HG03139 (cell line): ENCODE results near the gene TRIM27.
"Not testable (repeated sequence)": the region's sequence is repeated elsewhere in the genome, so short reads cannot be mapped to it uniquely, and the experiment has no call there.

Experiments
- ATAC-seq: cut with Tn5 transposase; IDR thresholded peaks from one replicate; pipeline ENCODE4 v1.9.1; 2021; ENCODE audit not compliant: unreplicated experiment

Gene TRIM27, protein sequence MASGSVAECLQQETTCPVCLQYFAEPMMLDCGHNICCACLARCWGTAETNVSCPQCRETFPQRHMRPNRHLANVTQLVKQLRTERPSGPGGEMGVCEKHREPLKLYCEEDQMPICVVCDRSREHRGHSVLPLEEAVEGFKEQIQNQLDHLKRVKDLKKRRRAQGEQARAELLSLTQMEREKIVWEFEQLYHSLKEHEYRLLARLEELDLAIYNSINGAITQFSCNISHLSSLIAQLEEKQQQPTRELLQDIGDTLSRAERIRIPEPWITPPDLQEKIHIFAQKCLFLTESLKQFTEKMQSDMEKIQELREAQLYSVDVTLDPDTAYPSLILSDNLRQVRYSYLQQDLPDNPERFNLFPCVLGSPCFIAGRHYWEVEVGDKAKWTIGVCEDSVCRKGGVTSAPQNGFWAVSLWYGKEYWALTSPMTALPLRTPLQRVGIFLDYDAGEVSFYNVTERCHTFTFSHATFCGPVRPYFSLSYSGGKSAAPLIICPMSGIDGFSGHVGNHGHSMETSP

DNA sequence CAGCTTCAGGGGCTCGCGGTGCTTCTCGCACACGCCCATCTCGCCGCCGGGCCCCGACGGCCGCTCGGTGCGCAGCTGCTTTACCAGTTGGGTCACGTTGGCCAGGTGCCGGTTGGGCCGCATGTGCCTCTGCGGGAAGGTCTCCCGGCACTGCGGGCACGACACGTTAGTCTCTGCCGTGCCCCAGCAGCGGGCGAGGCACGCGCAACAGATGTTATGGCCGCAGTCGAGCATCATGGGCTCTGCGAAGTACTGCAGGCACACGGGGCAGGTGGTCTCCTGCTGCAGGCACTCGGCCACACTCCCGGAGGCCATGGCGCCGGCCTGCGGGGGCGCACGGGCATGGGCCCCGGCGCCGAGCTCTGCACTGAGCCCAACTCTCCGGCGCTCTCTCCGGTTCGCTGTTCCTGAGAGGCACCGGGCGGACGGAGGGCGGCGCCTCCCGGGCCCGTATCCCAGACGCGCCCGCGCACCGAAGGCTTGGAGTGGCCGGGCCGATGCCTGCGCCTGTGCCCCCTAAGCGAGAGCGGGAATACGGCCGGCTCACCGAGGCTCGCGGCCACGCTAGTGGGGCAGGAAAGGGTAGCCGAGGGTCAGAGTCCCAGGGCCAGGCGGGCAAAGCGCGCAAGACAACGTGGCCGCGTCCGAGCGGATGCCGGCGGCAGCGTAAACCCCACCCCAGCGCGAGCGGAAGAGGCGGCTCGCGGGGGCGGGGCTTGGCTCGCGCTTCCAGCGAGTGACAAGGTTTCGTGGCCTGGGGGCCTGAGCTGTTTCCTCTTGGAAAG is at the start of gene TRIM27:
TRIM27 (minus strand) TSS at position 668 of the 785 bp plus-strand sequence; CDS start at position 315, 353 bp downstream.
- peak; percentile 82 for ATAC-seq

- ATAC-seq: not testable (repeated sequence)
Measured at GRCh38 chr6:28970056-28970455, 46.3 kb upstream of the TRIM27 start.

DNA sequence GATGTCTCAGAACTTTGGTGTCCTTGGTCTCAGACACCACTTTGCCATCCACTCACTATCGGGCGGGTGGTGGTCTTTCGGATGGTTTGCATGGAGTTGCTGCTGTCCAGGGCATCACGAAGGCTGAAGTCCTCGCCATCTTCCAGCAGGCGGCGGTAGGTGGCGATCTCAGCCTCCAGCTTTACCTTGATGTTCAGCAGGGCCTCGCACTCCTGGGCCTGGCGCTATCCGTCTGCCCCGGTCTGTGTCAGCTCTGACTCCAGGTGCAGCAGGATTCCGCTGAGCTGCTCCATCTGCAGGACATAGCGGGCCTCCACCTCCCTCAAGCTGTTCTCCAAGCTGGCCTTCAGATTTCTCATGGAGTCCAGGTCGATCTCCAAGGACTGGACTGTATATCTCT is 45.3 kb upstream of the TRIM27 start:
- ATAC-seq: no peak

DNA sequence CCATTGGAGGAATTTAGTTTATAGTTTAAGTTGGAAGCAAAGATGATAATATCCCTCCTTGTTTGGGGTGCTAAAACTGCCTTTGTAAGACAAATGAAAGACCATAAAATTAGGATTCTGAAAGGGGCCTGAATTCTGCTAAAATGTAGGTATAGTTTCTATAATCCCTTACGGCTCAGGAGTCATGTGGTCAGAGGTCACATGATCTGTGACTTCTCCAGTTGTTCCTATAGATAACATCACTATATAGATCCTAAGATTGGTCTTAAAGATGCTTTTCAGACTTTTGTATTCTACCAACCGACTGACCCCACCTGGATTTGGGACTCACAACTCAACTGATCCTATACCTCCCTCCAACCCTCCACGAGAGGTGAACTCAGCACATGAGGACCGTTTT is 44.7 kb upstream of the TRIM27 start:
- ATAC-seq: no peak

- no peak for ATAC-seq
Measured at GRCh38 chr6:28965706-28966105, 41.9 kb upstream of the TRIM27 start.

- no peak for ATAC-seq
Measured at GRCh38 chr6:28960846-28961500, 37.2 kb upstream of the TRIM27 start.

DNA sequence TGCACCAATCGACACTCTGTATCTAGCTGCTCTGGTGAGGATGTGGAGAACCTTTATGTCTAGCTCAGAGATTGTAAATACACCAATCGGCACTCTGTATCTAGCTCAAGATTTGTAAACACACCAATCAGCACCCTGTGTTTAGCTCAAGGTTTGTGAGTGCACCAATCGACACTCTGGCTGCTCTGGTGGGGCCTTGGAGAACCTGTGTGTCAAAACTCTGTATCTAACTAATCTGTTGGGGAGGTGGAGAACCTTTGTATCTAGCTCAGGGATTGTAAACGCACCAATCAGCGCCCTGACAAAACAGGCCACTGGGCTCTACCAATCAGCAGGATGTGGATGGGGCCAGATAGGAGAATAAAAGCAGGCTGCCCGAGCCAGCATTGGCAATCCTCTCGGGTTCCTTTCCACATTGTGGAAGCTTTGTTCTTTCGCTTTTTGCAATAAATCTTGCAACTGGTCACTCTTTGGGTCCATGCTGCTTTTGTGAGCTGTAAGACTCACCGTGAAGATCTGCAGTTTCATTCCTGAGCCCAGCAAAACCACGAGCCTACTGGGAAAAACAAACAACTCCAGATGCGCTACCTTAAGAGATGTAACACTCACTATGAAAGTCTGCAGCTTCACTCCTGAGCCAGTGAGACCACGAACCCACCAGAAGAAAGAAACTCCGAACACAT is 34.9 kb upstream of the TRIM27 start:
- ATAC-seq: not testable (repeated sequence)

GRCh38 chr6:28957795-28958314 is 34.1 kb upstream of the TRIM27 start:
- not testable (repeated sequence) for ATAC-seq

- ATAC-seq: no peak
Measured at GRCh38 chr6:28956331-28956730, 32.5 kb upstream of the TRIM27 start.

DNA sequence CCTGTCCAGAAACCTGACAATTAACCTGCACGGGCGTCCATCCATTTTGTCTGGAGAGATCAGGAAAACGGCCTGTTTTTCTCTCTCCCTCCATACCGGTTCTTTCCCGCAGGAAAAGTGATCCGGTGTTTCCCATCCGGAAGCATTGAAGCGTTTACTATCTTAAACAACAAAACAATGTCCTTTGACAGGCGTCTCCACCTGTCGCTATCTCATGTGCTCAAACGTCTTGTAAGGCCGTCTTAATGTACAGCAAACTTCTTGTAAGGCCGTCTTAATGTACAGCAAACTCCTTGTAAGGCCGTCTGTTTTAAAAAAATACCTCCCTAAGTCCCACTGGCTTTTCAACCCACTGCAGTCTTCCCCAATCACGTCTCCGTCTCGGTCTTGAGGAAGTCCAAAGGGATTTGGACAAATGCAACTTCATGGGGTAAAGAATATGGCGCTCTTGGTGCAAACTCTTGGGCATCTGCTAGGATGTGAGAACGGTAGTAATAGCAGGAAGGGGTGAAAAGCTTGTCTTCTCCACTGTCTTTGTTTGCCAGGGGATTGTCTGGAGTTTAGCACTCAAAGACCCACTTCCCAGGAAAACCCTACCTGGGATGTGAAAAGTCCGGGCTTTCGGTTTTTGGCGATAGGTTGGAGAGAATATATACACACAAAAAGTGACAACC is 29.9 kb upstream of the TRIM27 start:
- no peak for ATAC-seq

- ATAC-seq: no peak
Measured at GRCh38 chr6:28953039-28953584, 29.3 kb upstream of the TRIM27 start.

- ATAC-seq: not testable (repeated sequence)
Measured at GRCh38 chr6:28949656-28950195, 25.9 kb upstream of the TRIM27 start.

DNA sequence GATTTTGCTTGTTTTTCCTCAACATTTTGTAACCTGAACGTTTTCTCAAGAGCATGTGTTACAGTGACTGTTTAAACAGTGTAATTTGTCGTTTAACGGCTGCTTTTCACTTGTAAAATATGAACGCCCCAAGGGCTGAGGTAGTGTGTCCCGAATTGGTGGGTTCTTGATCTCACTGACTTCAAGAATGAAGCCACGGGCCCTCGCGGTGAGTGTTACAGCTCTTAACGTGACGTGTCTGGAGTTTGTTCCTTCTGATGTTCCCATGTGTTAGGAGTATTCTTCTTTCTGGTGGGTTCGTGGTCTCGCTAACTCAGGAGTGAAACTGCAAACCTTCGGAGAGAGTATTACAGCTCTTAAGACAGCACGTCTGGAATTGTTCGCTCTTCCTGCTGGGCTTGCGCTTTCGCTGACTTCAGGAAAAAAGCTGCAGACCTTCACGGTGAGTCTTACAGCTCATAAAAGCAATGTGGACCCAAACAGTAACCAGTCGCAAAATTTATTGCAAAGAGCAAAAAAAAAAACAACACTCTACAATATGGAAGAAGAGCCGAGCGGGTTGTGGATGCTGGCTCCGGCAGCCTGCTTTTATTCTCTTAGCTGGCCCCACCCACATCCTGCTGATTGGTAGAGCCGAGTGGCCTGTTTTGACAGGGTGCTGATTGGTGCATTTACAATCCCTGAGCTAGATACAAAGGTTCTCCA is 25.1 kb upstream of the TRIM27 start:
- no peak for ATAC-seq

DNA sequence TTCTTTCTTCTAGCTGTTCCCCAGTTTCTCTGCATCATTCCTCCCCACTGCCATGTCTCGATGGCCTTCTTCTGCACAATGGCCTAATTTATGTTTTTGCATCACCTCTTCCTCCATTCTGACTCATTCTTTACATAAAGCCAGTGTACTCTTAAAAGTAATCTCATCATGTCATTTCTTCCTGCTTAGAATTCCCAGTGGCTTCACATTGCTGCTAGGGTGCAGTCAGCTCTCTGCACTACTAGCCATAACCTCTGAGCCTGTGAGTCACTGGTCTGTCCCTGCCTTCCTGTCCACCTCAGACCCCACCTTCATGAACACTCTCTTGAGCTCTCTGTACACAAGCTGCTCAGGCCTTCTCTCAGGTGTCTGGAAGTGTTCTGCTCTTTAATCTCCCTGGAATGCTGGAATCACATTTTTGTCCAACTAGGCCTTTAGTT is 24.1 kb upstream of the TRIM27 start:
- ATAC-seq: no peak

- no peak for ATAC-seq
Measured at GRCh38 chr6:28947067-28947765, 23.4 kb upstream of the TRIM27 start.

GRCh38 chr6:28945349-28945748 is 21.6 kb upstream of the TRIM27 start:
- no peak for ATAC-seq

DNA sequence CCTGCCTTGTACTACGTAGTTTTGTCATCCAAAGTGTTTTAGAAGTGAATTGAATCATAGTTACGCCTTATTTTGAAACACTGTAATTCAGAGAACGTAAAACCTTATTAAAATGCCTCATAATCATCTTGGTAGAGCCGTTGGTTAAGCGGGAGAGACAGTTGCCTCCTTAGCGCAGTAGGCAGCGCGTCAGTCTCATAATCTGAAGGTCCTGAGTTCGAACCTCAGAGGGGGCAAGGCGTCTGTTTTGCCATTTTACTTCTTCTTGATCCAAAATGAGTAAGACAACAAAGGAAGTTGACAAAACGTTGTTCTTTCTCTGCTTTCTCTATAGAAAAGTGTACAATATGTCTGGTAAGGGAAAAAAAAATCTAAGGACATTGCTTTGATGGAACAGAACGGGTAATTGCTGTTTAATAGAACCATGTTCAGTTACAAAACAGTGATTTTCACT is 20.7 kb upstream of the TRIM27 start:
- ATAC-seq: no peak
